HUDEP-2 (cell line): ENCODE measurements around the gene NOP58.
"Not testable (repeated sequence)": the region's sequence is repeated elsewhere in the genome, so short reads cannot be mapped to it uniquely, and the experiment has no call there.

Experiments
- DNase-seq, 76 experiments: peaks; one replicate each; lab custom pipeline; 2025; ENCODE audit not compliant: unreplicated experiment in 76 of 76; lab: John Stamatoyannopoulos, UW

NOP58 gene

DNA sequence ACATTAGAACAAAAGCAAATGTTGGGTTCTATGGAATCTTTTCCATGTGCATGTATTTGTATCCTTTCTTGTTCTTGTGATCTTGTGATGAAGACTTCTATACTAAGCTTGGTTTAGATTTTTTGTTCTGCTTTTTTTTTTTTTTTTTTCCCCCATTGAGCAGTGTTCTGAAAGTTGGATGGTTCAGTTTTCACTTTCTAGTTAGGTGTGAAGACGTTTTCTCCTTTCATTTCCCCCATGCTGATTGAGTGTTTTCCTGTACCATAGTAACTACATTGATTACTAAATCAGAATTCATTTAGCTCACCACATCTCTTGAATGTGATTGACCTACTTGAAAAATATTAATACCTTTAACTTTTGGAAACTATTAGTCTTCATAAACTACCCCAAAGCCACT is 34.1 kb downstream of the NOP58 start:
- no peak for DNase-seq

- DNase-seq = no peak
These were observed 40.5 kb downstream of the NOP58 start for GRCh38 chr2:202306034-202306433.

DNA sequence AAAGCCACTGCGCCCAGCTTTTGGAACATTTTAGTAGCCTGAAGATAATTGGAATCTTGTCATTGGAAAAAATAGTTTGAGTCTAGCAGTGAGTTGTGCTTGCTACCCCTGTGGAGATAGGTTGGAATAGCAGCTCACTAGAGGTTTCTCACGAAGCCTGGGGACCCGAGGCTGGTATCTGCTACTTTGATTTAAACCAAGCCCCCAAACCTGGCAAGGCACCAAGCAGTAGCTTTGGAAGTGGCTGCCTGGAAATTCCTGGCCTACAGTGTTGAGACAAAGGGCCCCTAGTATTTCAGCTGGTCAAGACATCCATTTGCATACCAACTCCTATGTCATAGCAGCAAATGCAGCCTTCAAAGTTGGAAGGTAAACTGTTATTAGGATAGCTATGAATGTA is 42.1 kb downstream of the NOP58 start:
- DNase-seq = no peak

- DNase-seq = no peak
These were observed 46.3 kb downstream of the NOP58 start for GRCh38 chr2:202311823-202312388.

DNA sequence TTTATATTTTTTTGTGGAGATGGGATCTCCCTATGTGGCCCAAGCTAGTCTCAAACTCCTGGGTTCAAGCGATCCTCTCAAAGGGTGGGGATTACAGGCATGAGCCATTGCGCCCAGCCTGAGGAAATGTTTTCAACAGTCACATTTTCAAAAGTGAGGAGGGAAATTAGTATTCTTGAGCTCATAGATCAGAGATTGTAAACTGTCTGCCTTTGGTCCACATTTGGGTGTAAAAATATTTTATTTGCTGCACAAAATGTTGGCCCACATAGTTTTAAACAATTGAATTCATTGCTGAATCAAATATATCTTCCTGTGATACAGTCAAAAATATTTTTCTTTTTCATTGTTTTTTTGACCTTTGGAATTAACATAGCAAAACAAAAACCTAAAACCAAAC is 48.6 kb downstream of the NOP58 start:
- DNase-seq = no peak

- DNase-seq = no peak
These were observed 51.7 kb downstream of the NOP58 start for GRCh38 chr2:202317080-202317857.

GRCh38 chr2:202320362-202320761 is 54.8 kb downstream of the NOP58 start:
- DNase-seq = not testable (repeated sequence)

- no peak for DNase-seq
These were observed 56.9 kb downstream of the NOP58 start for GRCh38 chr2:202322435-202322834.

DNA sequence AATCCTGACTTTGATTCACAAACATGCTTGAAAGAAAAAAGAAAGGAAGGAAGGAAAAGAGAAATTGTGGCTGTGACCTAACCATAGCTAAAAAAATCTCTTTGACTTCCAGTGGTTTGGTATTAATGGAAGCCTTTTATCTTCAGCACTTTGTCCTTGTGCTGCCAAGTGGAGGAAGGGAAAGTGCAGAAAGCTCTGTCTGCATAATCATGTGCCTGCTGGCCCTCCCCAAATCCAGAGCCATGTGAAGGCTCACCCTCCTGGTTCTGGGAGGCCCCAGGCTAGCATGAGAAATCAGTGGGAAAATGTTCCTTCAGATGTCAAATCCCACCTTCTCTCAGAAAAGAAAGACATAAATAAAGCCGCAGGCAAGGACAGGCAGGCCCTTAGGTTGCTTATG is 62.3 kb downstream of the NOP58 start:
- DNase-seq = no peak

DNA sequence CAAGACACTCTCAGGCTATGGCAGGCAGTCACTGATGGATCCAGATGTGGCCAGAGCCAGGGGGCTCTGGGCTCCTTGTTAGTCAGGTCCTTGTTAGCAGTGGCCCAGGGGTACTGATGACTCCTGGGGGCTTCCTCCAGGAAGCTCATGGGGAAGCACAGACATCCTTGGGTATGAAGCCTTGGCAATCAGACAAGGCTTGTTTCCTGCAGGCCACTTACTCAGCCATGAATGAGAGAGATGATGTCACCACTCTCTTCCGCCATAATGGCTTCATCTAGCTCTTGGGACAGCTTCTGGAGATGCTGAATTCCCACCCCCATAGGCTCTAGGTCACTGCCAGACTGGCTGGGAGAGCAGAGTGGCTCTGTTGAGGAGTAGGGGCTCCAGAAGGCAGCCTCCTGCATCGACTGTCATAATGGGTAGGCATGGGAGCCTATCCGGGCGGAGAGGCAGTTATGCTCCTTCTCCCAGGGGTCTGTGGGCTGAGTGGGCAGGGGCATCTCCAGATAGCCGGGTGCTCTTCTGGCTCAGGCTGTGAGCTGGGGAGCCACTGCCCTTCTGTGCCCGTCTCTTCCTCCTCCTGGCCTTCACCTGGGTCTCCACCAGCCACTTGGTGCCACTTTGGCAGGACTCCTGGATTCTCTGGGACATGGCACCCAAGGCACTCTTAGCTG is 70.4 kb downstream of the NOP58 start:
- DNase-seq = no peak

GRCh38 chr2:202337151-202337550 is 71.6 kb downstream of the NOP58 start:
- DNase-seq = no peak

DNA sequence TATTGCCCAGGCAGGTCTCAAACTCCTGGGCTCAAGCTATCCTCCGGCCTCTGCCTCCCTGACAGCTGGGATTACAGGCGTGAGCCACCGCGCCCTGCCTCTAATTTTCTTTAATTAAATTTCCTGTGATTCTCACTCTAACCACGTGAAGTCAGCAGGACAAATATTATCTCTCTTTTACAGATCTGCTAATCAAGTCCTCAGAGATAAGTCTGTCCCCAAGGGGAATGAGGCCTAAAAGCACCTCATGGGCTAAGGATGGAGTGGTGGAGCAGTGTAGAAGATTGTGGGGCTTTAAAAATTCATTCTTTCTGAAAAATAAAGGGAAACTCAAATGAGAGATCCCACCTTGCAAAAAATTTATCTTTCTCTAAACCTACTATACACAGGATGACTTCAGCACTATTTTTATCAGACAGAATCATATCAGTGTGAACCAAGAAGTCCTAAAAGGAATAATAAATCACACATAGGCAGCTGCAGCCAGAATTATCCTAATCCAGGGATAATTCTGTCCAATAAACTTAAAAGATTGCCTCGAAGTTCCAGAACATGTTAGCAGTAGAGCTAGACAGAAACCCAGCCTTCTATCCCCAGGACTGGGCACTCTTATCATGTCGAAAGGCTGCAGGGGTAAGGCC is 72.3 kb downstream of the NOP58 start:
- DNase-seq = peak in 7 of 76 experiments; percentile 3 to 26 (median 14)

GRCh38 chr2:202339071-202339870 is 73.7 kb downstream of the NOP58 start:
- no peak for DNase-seq

- no peak for DNase-seq
These were observed 78.6 kb downstream of the NOP58 start for GRCh38 chr2:202344178-202344577.

DNA sequence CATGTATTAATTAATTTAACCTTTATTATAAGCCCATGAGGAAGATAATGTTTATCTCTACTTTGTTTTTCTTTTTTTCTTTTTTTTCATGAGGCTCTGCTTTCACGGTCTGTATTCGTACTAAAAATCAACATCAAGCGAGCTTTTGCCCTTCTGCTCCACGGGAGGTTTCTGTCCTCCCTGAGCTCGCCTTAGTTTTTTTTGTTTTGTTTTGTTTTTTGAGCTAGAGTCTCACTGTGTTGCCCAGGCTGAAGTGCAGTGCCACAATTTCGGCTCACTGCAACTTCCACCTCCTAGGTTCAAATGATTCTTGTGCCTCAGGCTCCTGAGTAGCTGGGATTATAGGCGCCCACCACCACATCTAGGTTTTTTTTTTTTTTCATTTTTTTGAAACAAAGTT is 80.6 kb downstream of the NOP58 start:
- DNase-seq = no peak
